ENCODE measurements around the gene CAPN8.
A peak's percentile ranks its signal among the peaks of the same experiment; 100 is the strongest.

CAPN8 gene

DNA sequence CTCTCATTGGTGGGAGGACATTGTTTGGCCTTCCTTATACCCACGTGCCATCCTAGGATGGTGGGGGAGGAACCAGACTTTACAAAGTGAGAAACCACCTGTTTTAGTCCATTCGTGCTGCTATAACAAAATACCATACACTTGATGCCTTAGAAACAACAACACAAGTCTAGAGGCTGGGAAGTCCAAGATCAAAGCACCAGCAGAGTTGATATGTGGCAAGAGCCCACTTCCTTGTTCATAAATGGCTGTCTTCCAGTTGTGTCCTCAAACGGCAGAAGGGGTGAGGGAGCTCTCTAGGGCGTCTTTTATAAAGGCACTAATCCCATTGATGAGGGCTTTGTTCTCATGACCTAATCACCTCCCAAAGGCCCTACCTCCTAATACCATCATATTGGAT, 31.1 kb downstream of the CAPN8 start:
- no peak overlapping the region for H3K4me3 ChIP-seq (replicated peaks; ENCODE audit: low read depth, low read length)
- TF ChIP-seq CTCF (IDR thresholded peaks at IDR 0.05; ENCODE audit: low read depth, low read length, missing control alignments), result no peak

GRCh38 chr1:223631956-223632355, 33.5 kb downstream of the CAPN8 start:
- TF ChIP-seq CTCF (IDR thresholded peaks at IDR 0.05; ENCODE audit: low read depth, low read length, missing control alignments), result no peak
- DNase-seq (ENCODE audit: extremely low read depth, low read depth), result no peak
- no peak overlapping the region for H3K4me3 ChIP-seq (replicated peaks; ENCODE audit: low read depth, low read length)

More for the DNA sequence above, 31.1 kb downstream of the CAPN8 start:
- no peak for DNase-seq (ENCODE audit: extremely low read depth, low read depth)

DNA sequence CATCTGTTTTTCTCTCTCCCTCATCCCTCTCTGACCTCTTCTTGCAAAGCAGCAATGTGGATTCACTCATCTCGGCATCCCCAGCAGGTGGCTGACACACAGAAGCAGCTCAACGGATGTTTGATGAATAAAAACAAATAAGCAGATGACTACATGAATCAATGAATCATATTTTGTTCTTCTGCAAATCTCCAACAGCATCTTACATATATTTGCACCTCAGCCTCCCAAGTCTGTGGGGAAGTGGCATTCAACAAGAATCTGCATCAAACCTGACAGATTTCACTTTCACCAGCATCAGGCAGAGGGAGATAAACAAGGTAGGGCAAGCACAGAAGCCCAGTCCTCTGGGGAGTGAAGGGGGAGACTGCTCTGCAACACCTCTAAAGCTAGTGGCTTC, 34.0 kb downstream of the CAPN8 start:
- no peak for TF ChIP-seq CTCF (IDR thresholded peaks at IDR 0.05; ENCODE audit: low read depth, low read length, missing control alignments)
- H3K4me3 ChIP-seq (replicated peaks; ENCODE audit: low read depth, low read length), result no peak overlapping the region
- DNase-seq (ENCODE audit: extremely low read depth, low read depth), result no peak

GRCh38 chr1:223629126-223629457, 36.4 kb downstream of the CAPN8 start:
- no peak for TF ChIP-seq CTCF (IDR thresholded peaks at IDR 0.05; ENCODE audit: low read depth, low read length, missing control alignments)
- no peak for DNase-seq (ENCODE audit: extremely low read depth, low read depth)
- no peak overlapping the region for H3K4me3 ChIP-seq (replicated peaks; ENCODE audit: low read depth, low read length)

DNA sequence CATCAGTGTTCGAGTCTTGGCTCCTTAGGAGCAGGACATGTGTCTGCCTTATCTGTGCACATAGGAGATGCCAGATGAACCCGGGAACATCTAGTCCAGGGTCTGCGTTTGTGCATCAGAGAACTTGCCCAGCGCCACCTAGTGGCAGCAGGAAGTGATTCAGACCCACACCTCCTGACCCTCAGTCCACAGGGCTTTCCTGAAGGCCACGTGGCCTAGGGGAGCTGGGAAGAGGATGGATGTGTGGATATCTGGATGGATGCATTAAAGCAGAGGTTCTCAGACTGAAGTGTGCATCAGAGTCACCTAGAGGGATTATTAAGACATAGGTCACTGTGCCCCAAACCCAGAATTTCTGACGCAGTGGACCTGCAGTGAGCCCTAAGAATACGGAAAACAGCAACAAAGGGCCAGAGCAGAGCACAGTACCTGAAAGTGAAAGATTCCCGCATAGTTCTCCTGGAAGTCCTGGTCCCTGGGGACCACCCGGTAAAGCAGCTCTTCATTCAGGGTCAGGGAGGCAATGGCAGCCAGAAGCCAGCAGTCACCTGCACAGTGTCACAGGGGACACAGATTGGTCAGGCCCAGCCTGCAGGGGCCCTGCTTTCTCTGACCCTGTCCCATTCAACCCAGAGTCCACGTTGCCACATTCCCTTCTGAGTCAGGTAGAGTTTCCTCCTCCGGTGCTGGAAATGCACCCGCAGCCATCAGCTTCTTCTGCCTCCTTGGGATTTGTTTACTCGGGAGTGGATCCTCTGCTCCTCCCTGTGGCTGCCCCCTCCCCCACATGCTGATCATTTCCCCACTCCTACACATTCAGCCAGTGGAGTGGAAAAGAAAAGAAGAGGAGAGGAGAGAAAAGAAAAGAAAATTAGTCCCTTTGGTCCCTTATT, 37.0 kb downstream of the CAPN8 start:
- TF ChIP-seq CTCF (IDR thresholded peaks at IDR 0.05; ENCODE audit: low read depth, low read length, missing control alignments), result peak; percentile 77
- H3K4me3 ChIP-seq (replicated peaks; ENCODE audit: low read depth, low read length), result no peak overlapping the region
- DNase-seq (ENCODE audit: extremely low read depth, low read depth), result peak; percentile 25

DNA sequence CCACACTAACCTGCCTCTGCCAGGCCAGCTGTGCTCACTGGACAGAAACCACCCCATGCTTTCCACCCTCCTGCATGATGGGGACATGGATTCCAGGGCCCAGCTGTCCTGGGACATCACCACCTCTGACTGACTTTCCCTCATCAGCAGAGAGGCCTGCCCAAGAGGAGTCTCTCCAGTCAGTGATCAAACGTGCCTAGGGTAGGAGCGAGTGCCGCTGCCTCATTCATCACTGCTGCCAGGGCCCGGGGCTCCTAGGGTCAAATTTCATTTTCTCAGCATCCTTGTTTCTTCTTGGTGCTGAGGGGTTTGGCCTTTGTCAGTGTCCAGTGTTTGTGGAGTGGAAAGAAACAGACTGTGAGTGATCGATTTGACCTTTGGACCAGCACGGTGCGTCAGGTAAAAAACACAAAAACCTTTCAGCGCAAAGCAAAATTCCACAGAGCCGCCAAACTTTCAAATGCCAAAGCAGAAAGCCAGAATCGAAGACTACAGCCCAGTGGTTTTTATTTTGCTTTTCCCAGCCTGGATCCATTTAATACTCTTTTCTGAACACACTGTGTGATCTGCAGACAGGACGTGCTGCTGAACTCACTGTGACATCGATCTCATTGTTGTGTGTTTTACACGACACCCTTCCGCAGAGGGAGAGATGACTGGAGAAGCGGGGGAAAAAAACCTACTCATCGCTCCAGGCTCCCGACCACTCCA, 43.2 kb downstream of the CAPN8 start:
- no peak for TF ChIP-seq CTCF (IDR thresholded peaks at IDR 0.05; ENCODE audit: low read depth, low read length, missing control alignments)
- H3K4me3 ChIP-seq (replicated peaks; ENCODE audit: low read depth, low read length), result no peak overlapping the region
- DNase-seq (ENCODE audit: extremely low read depth, low read depth), result no peak
